Measurements from ENCODE around the gene TMX1.
"Not testable (repeated sequence)": the region's sequence is repeated elsewhere in the genome, so short reads cannot be mapped to it uniquely, and the experiment has no call there.

TMX1 gene

GRCh38 chr14:51216602-51217001, 23.4 kb upstream of the TMX1 start:
- H3K36me3 ChIP-seq = no peaks in the 10 kb centered on the region
- no peak for TF ChIP-seq CTCF (IDR thresholded peaks at IDR 0.05; ENCODE audit: low read depth, low read length)
- H3K4me3 ChIP-seq (ENCODE audit: low read depth, low read length) = no peak overlapping the region
- DNase-seq = no peak
- H3K27me3 ChIP-seq = no peaks in the 10 kb centered on the region
- H3K9me3 ChIP-seq = no peaks in the 10 kb centered on the region
- no peaks in the 10 kb centered on the region; the same call in 1 of the 2 replicates for H3K4me1 ChIP-seq

- no peak for DNase-seq
- Histone ChIP-seq H3K36me3 (no peaks in the 10 kb centered on the region), H3K4me3 (ENCODE audit: low read depth, low read length) (no peak overlapping the region), H3K27me3 (no peaks in the 10 kb centered on the region), H3K9me3 (no peaks in the 10 kb centered on the region), H3K4me1 (no peaks in the 10 kb centered on the region; the same call in 1 of the 2 replicates)
- peak; percentile 75 for TF ChIP-seq CTCF (IDR thresholded peaks at IDR 0.05; ENCODE audit: low read depth, low read length)
These were observed 20.3 kb upstream of the TMX1 start for GRCh38 chr14:51219473-51220448.

- not testable (repeated sequence) for H3K4me1 ChIP-seq; H3K27me3 ChIP-seq; H3K9me3 ChIP-seq; H3K4me3 ChIP-seq (ENCODE audit: low read depth, low read length); DNase-seq; H3K36me3 ChIP-seq
These were observed 16.6 kb upstream of the TMX1 start for GRCh38 chr14:51223463-51223862.

GRCh38 chr14:51224551-51224950, 15.5 kb upstream of the TMX1 start:
- no peaks in the 10 kb centered on the region for H3K27me3 ChIP-seq
- no peaks in the 10 kb centered on the region for H3K36me3 ChIP-seq
- TF ChIP-seq CTCF (IDR thresholded peaks at IDR 0.05; ENCODE audit: low read depth, low read length) = no peak
- DNase-seq = no peak
- no peaks in the 10 kb centered on the region for H3K9me3 ChIP-seq
- H3K4me3 ChIP-seq (ENCODE audit: low read depth, low read length) = no peak overlapping the region
- H3K4me1 ChIP-seq = peaks cover 13% of the 10 kb centered on the region

- Histone ChIP-seq H3K9me3 (no peaks in the 10 kb centered on the region), H3K27me3 (no peaks in the 10 kb centered on the region), H3K36me3 (no peaks in the 10 kb centered on the region), H3K4me3 (ENCODE audit: low read depth, low read length) (no peak overlapping the region), H3K4me1 (peaks cover 17% of the 10 kb centered on the region)
- DNase-seq = no peak
- TF ChIP-seq CTCF (IDR thresholded peaks at IDR 0.05; ENCODE audit: low read depth, low read length) = no peak
These were observed 14.3 kb upstream of the TMX1 start for GRCh38 chr14:51225751-51226150.

GRCh38 chr14:51228391-51228790, 11.7 kb upstream of the TMX1 start:
- DNase-seq = no peak
- H3K36me3 ChIP-seq = no peaks in the 10 kb centered on the region
- no peak for TF ChIP-seq CTCF (IDR thresholded peaks at IDR 0.05; ENCODE audit: low read depth, low read length)
- H3K9me3 ChIP-seq = no peaks in the 10 kb centered on the region
- H3K4me3 ChIP-seq (ENCODE audit: low read depth, low read length) = no peak overlapping the region
- peaks cover 17% of the 10 kb centered on the region for H3K4me1 ChIP-seq
- no peaks in the 10 kb centered on the region for H3K27me3 ChIP-seq

All from BE2C (cell line).